Endothelial cell of umbilical vein (primary cell): Measurements from ENCODE around the gene ARHGAP28.

Experiments used
- CTCF ChIP-seq, 2 donors: IDR thresholded peaks; 1 replicate in 1 of 2; 2 replicates in 1 of 2; pipeline ENCODE4 v1.5.1; 2011; ENCODE audit warnings: low read length in 2 of 2, mild to moderate bottlenecking in 2 of 2, moderate library complexity in 2 of 2, control low read depth in 1 of 2, inconsistent platforms in 1 of 2, low read depth in 1 of 2; ENCODE audit not compliant: insufficient read depth in 1 of 2; ENCODE audit errors: extremely low read depth in 1 of 2
- EZH2 ChIP-seq: IDR thresholded peaks from 2 replicates; pipeline ENCODE4 v1.6.1; 2012; ENCODE audit warnings: borderline replicate concordance, low read depth, mild to moderate bottlenecking, moderate library complexity, low read length, inconsistent platforms; ENCODE audit not compliant: severe bottlenecking
- JUN ChIP-seq: IDR thresholded peaks from 2 replicates; pipeline ENCODE4 v1.6.1; 2011; ENCODE audit warnings: borderline replicate concordance, low read depth; ENCODE audit not compliant: insufficient read length, insufficient read depth

- TF ChIP-seq JUN (no peak), EZH2 (no peak), CTCF (IDR thresholded peaks at IDR 0.05; ENCODE audit: extremely low read depth in 1 of 2, insufficient read depth in 1 of 2, low read depth in 1 of 2, low read length in 2 of 2) (no peak)
Measured at GRCh38 chr18:6775237-6775636, 45.7 kb downstream of the ARHGAP28 start.
